ENCODE data around the gene TRPM2. TPM values are rescaled to one million over a fixed set of nuclear protein-coding genes. Genes with fewer than 3 reads are reported as not detected.

TRPM2 gene
- total and polyA plus RNA-seq, 2 of the 8 experiments (the other 6 are each of a cell fraction or from before 2014, with no cell fraction given): 0.27 to 0.28 TPM

DNA sequence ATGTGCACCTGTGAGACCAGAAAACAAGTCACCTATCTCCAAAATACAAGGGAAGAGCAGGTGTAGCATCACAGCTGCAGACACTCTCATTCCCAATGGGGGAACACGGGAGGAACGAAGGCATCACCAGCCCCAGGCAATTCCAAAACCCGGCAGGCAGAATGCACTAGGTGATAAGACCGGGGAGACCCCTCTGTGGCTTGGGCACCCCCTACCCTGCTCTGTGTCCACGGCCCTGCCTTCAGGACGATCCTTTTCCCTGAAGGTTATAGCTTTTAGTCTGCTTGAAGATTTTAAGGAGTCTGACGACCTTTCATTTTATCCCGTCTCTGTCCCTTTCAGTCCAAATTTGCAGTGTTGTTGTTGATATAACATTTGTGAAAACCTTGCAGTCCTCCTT, 19.2 kb downstream of the TRPM2 start:
- Histone ChIP-seq H3K79me1 (ENCODE audit: low read depth, low read length) (no peaks in the 10 kb centered on the region), H2BK20ac (ENCODE audit: low read length) (no peak overlapping the region), H3K9me3 (ENCODE audit: insufficient read depth in 2 of 2, low read depth in 1 of 2, low read length in 1 of 2) (peaks cover 6 to 14% of the 10 kb centered on the region in 2 experiments; a peak in 3 of 4 replicates), H3K18ac (ENCODE audit: extremely low read depth, low read length) (no peak overlapping the region), H2BK5ac (ENCODE audit: low read depth, low read length) (no peak overlapping the region), H2BK12ac (ENCODE audit: low read depth, low read length) (no peak overlapping the region), H3K14ac (ENCODE audit: insufficient read length) (no peak overlapping the region), H3K4me2 (ENCODE audit: insufficient read depth in 1 of 2, low read depth in 2 of 2, low read length in 2 of 2) (no peak overlapping the region), H2BK120ac (replicated peaks; ENCODE audit: low read depth, low read length) (no peak overlapping the region), H4K91ac (replicated peaks; ENCODE audit: insufficient read length, low read length) (no peak overlapping the region), H4K8ac (ENCODE audit: extremely low read depth, insufficient read depth, low read length) (no peak overlapping the region), H3K56ac (replicated peaks; ENCODE audit: insufficient read length, low read depth, low read length) (no peak overlapping the region), H3K79me2 (ENCODE audit: control insufficient read depth in 1 of 2, insufficient read depth in 2 of 2, low read length in 2 of 2) (no peaks in the 10 kb centered on the region), H3K23me2 (ENCODE audit: low read depth, low read length) (peaks cover 3% of the 10 kb centered on the region; the same call in 1 of the 2 replicates), H3K23ac (ENCODE audit: insufficient read length) (no peak overlapping the region), H3K27me3 (replicated peaks in 1 of 4; ENCODE audit: control insufficient read depth in 3 of 4, extremely low read depth in 1 of 4, insufficient read depth in 3 of 4, low read length in 3 of 4) (peaks cover 0 to 20% (median 15%) of the 10 kb centered on the region in 4 experiments; a peak in 6 of 7 replicates), H2AK5ac (ENCODE audit: low read depth, low read length) (no peak overlapping the region), H3K36me3 (ENCODE audit: control insufficient read depth in 2 of 4, insufficient read depth in 4 of 4, low read length in 3 of 4) (no peaks in the 10 kb centered on the region), H4K5ac (ENCODE audit: insufficient read length, low read depth, low read length) (no peak overlapping the region), H3K4me3 (ENCODE audit: extremely low read depth in 1 of 4, insufficient read depth in 2 of 4, low read depth in 3 of 4, low read length in 4 of 4) (no peak overlapping the region), H4K20me1 (replicated peaks in 1 of 2; ENCODE audit: control insufficient read depth in 1 of 2, insufficient read depth in 2 of 2, low read length in 2 of 2) (no peaks in the 10 kb centered on the region), H2BK15ac (ENCODE audit: low read length) (no peak overlapping the region), H3K4ac (replicated peaks; ENCODE audit: insufficient read length, low read depth, low read length) (no peak overlapping the region), H3K9ac (replicated peaks in 1 of 4; ENCODE audit: extremely low read depth in 1 of 4, low read depth in 3 of 4, low read length in 3 of 4) (no peak overlapping the region), H3K27ac (ENCODE audit: low read depth, low read length) (no peak overlapping the region), H2AFZ (ENCODE audit: low read length) (no peak overlapping the region), H3K4me1 (replicated peaks in 1 of 4; ENCODE audit: control insufficient read depth in 3 of 4, insufficient read depth in 4 of 4, low read length in 3 of 4) (peaks cover 0 to 12% (median 8%) of the 10 kb centered on the region in 4 experiments; a peak in 6 of 7 replicates)
- 90% methylated on average over 8 of the region's 8 CpGs; no CpG with 5 or more reads in 1 of the 2 experiments for WGBS, 2 experiments (ENCODE audit: extremely low coverage in 1 of 2, insufficient coverage in 1 of 2, insufficient read length in 1 of 2, insufficient replicate concordance in 2 of 2, low coverage in 1 of 2, low lambda C conversion rate in 2 of 2, missing lambda C conversion rate in 1 of 2)
- DNase-seq (ENCODE audit: low read depth in 1 of 2, low spot score in 2 of 2): no peak
- ChIA-PET POLR2A (ENCODE audit: partially characterized antibody) (no interaction called here), CTCF (ENCODE audit: partially characterized antibody) (interaction anchor here (0.5 to 1.1 kb wide), 2 partner anchors 107 to 388 kb away, joined by 3 to 5 read pairs; no protein-coding TSS in a partner anchor)
- no peak for FAIRE-seq
- TF ChIP-seq JUN (IDR thresholded peaks at IDR 0.05; ENCODE audit: low read depth, low read length): no peak
- TF ChIP-seq MAFK (IDR thresholded peaks at IDR 0.05; ENCODE audit: low read depth, low read length): no peak
- TF ChIP-seq TAF1 (IDR thresholded peaks at IDR 0.05; ENCODE audit: low read depth, low read length): no peak
- TF ChIP-seq NANOG (IDR thresholded peaks at IDR 0.05; ENCODE audit: insufficient read depth, low read depth, low read length, poor library complexity, severe bottlenecking): no peak
- no peak for TF ChIP-seq HDAC6 (IDR thresholded peaks at IDR 0.05; ENCODE audit: low read depth, low read length)
- TF ChIP-seq BACH1 (IDR thresholded peaks at IDR 0.05; ENCODE audit: low read length): no peak
- TF ChIP-seq EZH2 (IDR thresholded peaks at IDR 0.05; ENCODE audit: low read depth, low read length, severe bottlenecking): no peak
- no peak for TF ChIP-seq JUND (IDR thresholded peaks at IDR 0.05; ENCODE audit: low read length)
- TF ChIP-seq KDM5A (IDR thresholded peaks at IDR 0.05; ENCODE audit: low read length): no peak
- TF ChIP-seq KDM4A (IDR thresholded peaks at IDR 0.05; ENCODE audit: low read depth, low read length, severe bottlenecking): no peak
- TF ChIP-seq ASH2L (IDR thresholded peaks at IDR 0.05; ENCODE audit: low read length): no peak

All from H1 (cell line).